OCI-LY1 (cell line): Measurements from ENCODE around the gene OR56A5.

Experiments
- H2AFZ ChIP-seq: fragments of 200-600 bp; sonication (generic), shearing (Covaris generic); 2 replicates; pipeline ENCODE4 v1.6.0; 2014; ENCODE audit warnings: antibody characterized with exemption, mild to moderate bottlenecking, low read length
- H3F3A ChIP-seq: fragments of 200-600 bp; sonication (generic), shearing (Covaris generic); 2 replicates; pipeline ENCODE4 v1.6.0; 2014; ENCODE audit warnings: mild to moderate bottlenecking, antibody characterized with exemption, low read length, moderate library complexity; ENCODE audit not compliant: insufficient read depth
- H3K27ac ChIP-seq: fragments of 200-600 bp; sonication (generic); 2 replicates; pipeline ENCODE4 v1.5.1; 2014; ENCODE audit warnings: low read length, mixed run types, mild to moderate bottlenecking, low read depth; ENCODE audit not compliant: poor library complexity, severe bottlenecking
- H3K27me3 ChIP-seq: fragments of 200-600 bp; sonication (generic); 2 replicates; pipeline ENCODE4 v1.6.0; 2014; ENCODE audit warnings: antibody characterized with exemption, mild to moderate bottlenecking, low read length, moderate library complexity; ENCODE audit not compliant: insufficient read depth
- H3K36me3 ChIP-seq: fragments of 200-600 bp; sonication (generic); 2 replicates; pipeline ENCODE4 v1.6.1; 2014; ENCODE audit warnings: mild to moderate bottlenecking, antibody characterized with exemption, low read length, moderate library complexity, mixed read lengths; ENCODE audit not compliant: insufficient read depth
- H3K4me1 ChIP-seq: fragments of 200-600 bp; sonication (generic); 2 replicates; pipeline ENCODE4 v1.5.1; 2014; ENCODE audit warnings: mild to moderate bottlenecking, low read length, moderate library complexity; ENCODE audit not compliant: insufficient read depth, severe bottlenecking
- H3K4me2 ChIP-seq: fragments of 200-600 bp; sonication (generic), shearing (Covaris generic); 2 replicates; pipeline ENCODE4 v1.6.1; 2014; ENCODE audit warnings: low read length
- H3K4me3 ChIP-seq: fragments of 200-600 bp; sonication (generic); 2 replicates; pipeline ENCODE4 v1.5.1; 2014; ENCODE audit warnings: low read length, low read depth, mild to moderate bottlenecking, mixed read lengths; ENCODE audit not compliant: poor library complexity, severe bottlenecking
- H3K79me2 ChIP-seq: fragments of 200-600 bp; shearing (Covaris generic); 2 replicates; pipeline ENCODE4 v1.6.1; 2016; ENCODE audit warnings: mixed run types, low read length, mixed read lengths; ENCODE audit not compliant: insufficient read depth
- H3K9ac ChIP-seq: fragments of 200-600 bp; sonication (generic), shearing (Covaris generic); 2 replicates; pipeline ENCODE4 v1.6.1; 2014; ENCODE audit warnings: mild to moderate bottlenecking, low read length, mixed read lengths
- H3K9me2 ChIP-seq: fragments of 200-600 bp; sonication (generic), shearing (Covaris generic); 2 replicates; pipeline ENCODE4 v1.6.1; 2014; ENCODE audit warnings: low read depth, mild to moderate bottlenecking, low read length, mixed read lengths
- H3K9me3 ChIP-seq: fragments of 200-600 bp; shearing (Covaris generic); 2 replicates; pipeline ENCODE4 v1.6.1; 2014; ENCODE audit warnings: low read length, mixed read lengths
- H4K20me1 ChIP-seq: fragments of 200-600 bp; sonication (generic), shearing (Covaris generic); 2 replicates; pipeline ENCODE4 v1.6.0; 2016; ENCODE audit warnings: mild to moderate bottlenecking, low read length; ENCODE audit not compliant: insufficient read depth
- EZH2 ChIP-seq: fragments of 200-600 bp; sonication (generic), shearing (Covaris generic); IDR thresholded peaks from 2 replicates; pipeline ENCODE4 v1.8.0; 2017; ENCODE audit warnings: borderline replicate concordance, mixed run types, mild to moderate bottlenecking, antibody characterized with exemption, low read length, moderate library complexity, mixed read lengths
- TF ChIP-seq, protein P1 (sequence below): fragments of 200-600 bp; sonication (generic), shearing (Covaris generic); IDR thresholded peaks from 2 replicates; pipeline ENCODE4 v1.5.1; 2017; ENCODE audit warnings: mild to moderate bottlenecking, antibody characterized with exemption, low read length, moderate library complexity, mixed read lengths

The OR56A5 gene

DNA sequence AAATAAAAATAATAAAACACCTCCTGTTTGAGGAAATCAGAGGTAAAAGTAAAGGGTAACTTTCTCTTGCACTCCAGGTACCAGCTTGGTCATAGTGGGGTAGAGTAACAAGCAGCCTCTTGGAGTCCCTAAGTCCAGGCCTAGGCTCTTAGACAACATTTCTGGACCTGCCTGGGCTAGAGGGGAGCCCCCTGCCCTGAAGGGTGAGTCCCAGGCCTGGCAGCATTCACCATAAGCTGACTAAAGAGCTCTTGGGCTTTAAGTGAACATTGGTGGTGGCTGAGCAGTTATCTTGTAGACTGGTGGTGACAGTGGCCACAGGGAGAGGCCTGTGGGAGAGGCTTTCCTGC, 44.9 kb downstream of the OR56A5 start:
- no peaks in the 10 kb centered on the region for H3K9me2 ChIP-seq
- no peaks in the 10 kb centered on the region for H3K79me2 ChIP-seq
- H3K4me2 ChIP-seq, result no peak overlapping the region
- H4K20me1 ChIP-seq, result no peaks in the 10 kb centered on the region
- H3K4me3 ChIP-seq, result no peak overlapping the region
- no peaks in the 10 kb centered on the region for H3F3A ChIP-seq
- H3K27ac ChIP-seq, result no peak overlapping the region
- no peaks in the 10 kb centered on the region for H3K9me3 ChIP-seq
- no peak for TF ChIP-seq EZH2
- TF ChIP-seq, protein P1, sequence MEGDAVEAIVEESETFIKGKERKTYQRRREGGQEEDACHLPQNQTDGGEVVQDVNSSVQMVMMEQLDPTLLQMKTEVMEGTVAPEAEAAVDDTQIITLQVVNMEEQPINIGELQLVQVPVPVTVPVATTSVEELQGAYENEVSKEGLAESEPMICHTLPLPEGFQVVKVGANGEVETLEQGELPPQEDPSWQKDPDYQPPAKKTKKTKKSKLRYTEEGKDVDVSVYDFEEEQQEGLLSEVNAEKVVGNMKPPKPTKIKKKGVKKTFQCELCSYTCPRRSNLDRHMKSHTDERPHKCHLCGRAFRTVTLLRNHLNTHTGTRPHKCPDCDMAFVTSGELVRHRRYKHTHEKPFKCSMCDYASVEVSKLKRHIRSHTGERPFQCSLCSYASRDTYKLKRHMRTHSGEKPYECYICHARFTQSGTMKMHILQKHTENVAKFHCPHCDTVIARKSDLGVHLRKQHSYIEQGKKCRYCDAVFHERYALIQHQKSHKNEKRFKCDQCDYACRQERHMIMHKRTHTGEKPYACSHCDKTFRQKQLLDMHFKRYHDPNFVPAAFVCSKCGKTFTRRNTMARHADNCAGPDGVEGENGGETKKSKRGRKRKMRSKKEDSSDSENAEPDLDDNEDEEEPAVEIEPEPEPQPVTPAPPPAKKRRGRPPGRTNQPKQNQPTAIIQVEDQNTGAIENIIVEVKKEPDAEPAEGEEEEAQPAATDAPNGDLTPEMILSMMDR, result no peak
- H3K27me3 ChIP-seq, result no peaks in the 10 kb centered on the region
- H3K4me1 ChIP-seq, result no peaks in the 10 kb centered on the region
- no peak overlapping the region for H3K9ac ChIP-seq
- H3K36me3 ChIP-seq, result no peaks in the 10 kb centered on the region
- H2AFZ ChIP-seq, result no peak overlapping the region

DNA sequence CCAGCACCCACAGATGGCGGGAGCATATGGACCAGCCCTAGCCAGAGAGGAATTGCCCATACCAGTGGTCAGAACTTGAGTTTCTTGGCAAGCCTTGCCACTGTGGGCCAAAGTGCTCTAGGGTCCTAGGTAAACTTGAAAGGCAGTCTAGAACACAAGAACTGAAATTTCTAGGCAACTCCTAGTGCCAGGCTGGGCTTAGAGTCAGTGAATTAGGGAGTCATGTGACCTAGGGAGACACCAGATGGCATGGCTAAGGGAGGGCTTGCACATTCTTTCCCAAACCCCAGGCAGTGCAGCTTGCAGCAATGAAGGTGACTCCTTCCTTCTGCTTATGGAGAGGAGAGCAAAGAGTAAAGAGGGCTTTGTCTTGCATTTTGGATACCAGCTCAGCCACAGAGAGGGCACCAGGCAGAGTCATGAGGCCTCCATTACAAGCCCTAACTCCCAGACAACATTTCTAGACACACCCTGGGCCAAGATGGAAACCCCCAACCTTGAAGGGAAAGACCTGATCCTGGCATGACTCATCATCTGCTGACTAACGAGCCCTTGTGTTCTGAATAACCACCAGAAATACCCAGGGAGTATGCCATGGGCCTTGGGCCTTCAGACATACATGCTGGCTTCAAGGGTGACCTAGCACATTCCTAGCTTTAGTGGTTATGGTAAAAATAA, 45.4 kb downstream of the OR56A5 start:
- no peaks in the 10 kb centered on the region for H3F3A ChIP-seq
- H3K4me3 ChIP-seq, result no peak overlapping the region
- no peaks in the 10 kb centered on the region for H4K20me1 ChIP-seq
- H3K79me2 ChIP-seq, result no peaks in the 10 kb centered on the region
- H2AFZ ChIP-seq, result no peak overlapping the region
- no peaks in the 10 kb centered on the region for H3K27me3 ChIP-seq
- H3K9me3 ChIP-seq, result no peaks in the 10 kb centered on the region
- no peak for TF ChIP-seq EZH2
- TF ChIP-seq, protein P1, result no peak
- no peaks in the 10 kb centered on the region for H3K9me2 ChIP-seq
- H3K9ac ChIP-seq, result no peak overlapping the region
- H3K36me3 ChIP-seq, result no peaks in the 10 kb centered on the region
- no peak overlapping the region for H3K27ac ChIP-seq
- no peak overlapping the region for H3K4me2 ChIP-seq
- H3K4me1 ChIP-seq, result no peaks in the 10 kb centered on the region
